Nucleus accumbens (tissue), 56 donors: ENCODE results near the gene POLR1G.
A peak's percentile ranks its signal among the peaks of the same experiment; 100 is the strongest.
"Not testable (repeated sequence)": the region's sequence is repeated elsewhere in the genome, so short reads cannot be mapped to it uniquely, and the experiment has no call there.

Experiments
- DNase-seq, 56 donors: peaks; one replicate each; lab custom pipeline; 2025; lab: John Stamatoyannopoulos, UW

POLR1G gene

GRCh38 chr19:45418802-45419201 is 12.4 kb downstream of the POLR1G start:
- DNase-seq = no peak

GRCh38 chr19:45419396-45419795 is 13.0 kb downstream of the POLR1G start:
- DNase-seq = peak in 25 of 56 donors; percentile 4 to 59 (median 24)

GRCh38 chr19:45419895-45420294 is 13.5 kb downstream of the POLR1G start:
- DNase-seq = no peak

GRCh38 chr19:45420356-45420755 is 13.9 kb downstream of the POLR1G start:
- no peak for DNase-seq

- DNase-seq = no peak
Observed at GRCh38 chr19:45420871-45421270, 14.4 kb downstream of the POLR1G start.

GRCh38 chr19:45421947-45422498 is 15.6 kb downstream of the POLR1G start:
- DNase-seq = no peak

- no peak for DNase-seq
Observed at GRCh38 chr19:45423033-45423588, 16.7 kb downstream of the POLR1G start.

- peak in 55 of 56 donors; percentile 54 to 93 (median 87) for DNase-seq
Observed at GRCh38 chr19:45423589-45424190, 17.2 kb downstream of the POLR1G start, which contains the start of gene ERCC1. ERCC1 (minus strand) TSS chr19:45423917; CDS start chr19:45423374, 543 bp downstream.

GRCh38 chr19:45424191-45425058 is 18.0 kb downstream of the POLR1G start:
- peak in 14 of 56 donors; percentile 14 to 65 (median 42) for DNase-seq

GRCh38 chr19:45428384-45429231 is 22.2 kb downstream of the POLR1G start:
- DNase-seq = peak in 3 of 56 donors; percentile 16 to 32 (median 31)

- DNase-seq = not testable (repeated sequence)
Observed at GRCh38 chr19:45429896-45430295, 23.5 kb downstream of the POLR1G start.

- DNase-seq = not testable (repeated sequence)
Observed at GRCh38 chr19:45431008-45431407, 24.6 kb downstream of the POLR1G start.

- not testable (repeated sequence) for DNase-seq
Observed at GRCh38 chr19:45432543-45432942, 26.1 kb downstream of the POLR1G start.

- DNase-seq = no peak
Observed at GRCh38 chr19:45437328-45437727, 30.9 kb downstream of the POLR1G start.

GRCh38 chr19:45439190-45439568 is 32.7 kb downstream of the POLR1G start:
- DNase-seq = no peak

GRCh38 chr19:45439569-45440258 is 33.3 kb downstream of the POLR1G start:
- DNase-seq = peak in 54 of 56 donors; percentile 32 to 95 (median 82)

- DNase-seq = peak in 3 of 56 donors; percentile 19 to 36 (median 30)
Observed at GRCh38 chr19:45440259-45440638, 33.8 kb downstream of the POLR1G start.

- no peak for DNase-seq
Observed at GRCh38 chr19:45440873-45441654, 34.6 kb downstream of the POLR1G start.

- DNase-seq = no peak
Observed at GRCh38 chr19:45442408-45442777, 35.9 kb downstream of the POLR1G start.
